Peyer's patch (tissue), 4 donors: Measurements from ENCODE around the gene MRPL41. TPM values are rescaled to one million over a fixed set of nuclear protein-coding genes. Genes with fewer than 3 reads are reported as not detected.

Source experiments
- DNase-seq, 3 donors: peaks; one replicate each; pipeline ENCODE4 v3.0.0-alpha.2; 2017 to 2019
- H3K27ac ChIP-seq, 4 donors: fragments of 200-600 bp; sonication (generic); one replicate each; pipeline ENCODE4 v1.5.1; 2016 to 2019
- H3K27me3 ChIP-seq, 2 donors: fragments of 200-600 bp; sonication (generic); one replicate each; pipeline ENCODE4 v1.5.1; 2019
- H3K36me3 ChIP-seq, 3 donors: fragments of 200-600 bp; sonication (generic); one replicate each; pipeline ENCODE4 v1.5.1; 2016 to 2019
- H3K4me1 ChIP-seq, 4 donors: fragments of 200-600 bp; sonication (generic); one replicate each; pipeline ENCODE4 v1.5.1; 2016 to 2019
- H3K4me3 ChIP-seq, 4 donors: fragments of 200-600 bp; sonication (generic); 1 replicate in 3 of 4; 2 replicates in 1 of 4; pipeline ENCODE4 v1.5.1; 2016 to 2019; ENCODE audit warnings: mild to moderate bottlenecking in 1 of 4
- H3K9me3 ChIP-seq, 4 donors: fragments of 200-600 bp; sonication (generic); one replicate each; pipeline ENCODE4 v1.5.1; 2016 to 2019; ENCODE audit warnings: mild to moderate bottlenecking in 1 of 4
- POLR2A ChIP-seq, 2 donors: fragments of 450-650 bp; IDR thresholded peaks; one replicate each; pipeline ENCODE4 v1.5.1; 2017; ENCODE audit warnings: antibody characterized with exemption in 2 of 2, mild to moderate bottlenecking in 2 of 2, moderate library complexity in 2 of 2
- total RNA-seq, 4 donors: library from RNA; depleted of rRNA; stranded (reverse); fragments of >200 nt; gene quantifications; one replicate each; pipeline ENCODE4 v1.1.0, GENCODE V29; 2016
- TF ChIP-seq, protein P1 (sequence below), 6 experiments: fragments of 450-650 bp in 4 of 6; fragments of 200-600 bp in 2 of 6; sonication (generic) in 1 of 6; IDR thresholded peaks; one replicate each; pipeline ENCODE4 v1.5.1; 2017 to 2019; ENCODE audit warnings: antibody characterized with exemption in 6 of 6, mild to moderate bottlenecking in 3 of 6, moderate library complexity in 1 of 6

The MRPL41 gene
- total RNA-seq, 4 donors from 2014 or later, result 55.3 to 89.5 (median 84.8) TPM

GRCh38 chr9:137582286-137582860, 30.7 kb downstream of the MRPL41 start:
- Histone ChIP-seq H3K4me3 (no peak overlapping the region), H3K27me3 (no peaks in the 10 kb centered on the region), H3K27ac (no peak overlapping the region), H3K9me3 (no peaks in the 10 kb centered on the region), H3K36me3 (peaks cover 0 to 31% (median 0%) of the 10 kb centered on the region in 3 donors), H3K4me1 (peaks cover 0 to 11% (median 6%) of the 10 kb centered on the region in 4 donors)
- TF ChIP-seq, protein P1, sequence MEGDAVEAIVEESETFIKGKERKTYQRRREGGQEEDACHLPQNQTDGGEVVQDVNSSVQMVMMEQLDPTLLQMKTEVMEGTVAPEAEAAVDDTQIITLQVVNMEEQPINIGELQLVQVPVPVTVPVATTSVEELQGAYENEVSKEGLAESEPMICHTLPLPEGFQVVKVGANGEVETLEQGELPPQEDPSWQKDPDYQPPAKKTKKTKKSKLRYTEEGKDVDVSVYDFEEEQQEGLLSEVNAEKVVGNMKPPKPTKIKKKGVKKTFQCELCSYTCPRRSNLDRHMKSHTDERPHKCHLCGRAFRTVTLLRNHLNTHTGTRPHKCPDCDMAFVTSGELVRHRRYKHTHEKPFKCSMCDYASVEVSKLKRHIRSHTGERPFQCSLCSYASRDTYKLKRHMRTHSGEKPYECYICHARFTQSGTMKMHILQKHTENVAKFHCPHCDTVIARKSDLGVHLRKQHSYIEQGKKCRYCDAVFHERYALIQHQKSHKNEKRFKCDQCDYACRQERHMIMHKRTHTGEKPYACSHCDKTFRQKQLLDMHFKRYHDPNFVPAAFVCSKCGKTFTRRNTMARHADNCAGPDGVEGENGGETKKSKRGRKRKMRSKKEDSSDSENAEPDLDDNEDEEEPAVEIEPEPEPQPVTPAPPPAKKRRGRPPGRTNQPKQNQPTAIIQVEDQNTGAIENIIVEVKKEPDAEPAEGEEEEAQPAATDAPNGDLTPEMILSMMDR (IDR thresholded peaks at IDR 0.05), result peak in 3 of 6 experiments; percentile 36 to 43 (median 37)
- no peak for TF ChIP-seq POLR2A (IDR thresholded peaks at IDR 0.05)
- DNase-seq, result no peak

GRCh38 chr9:137583347-137583746, 31.7 kb downstream of the MRPL41 start:
- Histone ChIP-seq H3K27me3 (no peaks in the 10 kb centered on the region), H3K9me3 (no peaks in the 10 kb centered on the region), H3K4me3 (no peak overlapping the region), H3K27ac (no peak overlapping the region), H3K4me1 (peaks cover 0 to 5% (median 2%) of the 10 kb centered on the region in 4 donors), H3K36me3 (peaks cover 0 to 41% (median 0%) of the 10 kb centered on the region in 3 donors)
- no peak for DNase-seq
- no peak for TF ChIP-seq POLR2A (IDR thresholded peaks at IDR 0.05)
- TF ChIP-seq, protein P1 (IDR thresholded peaks at IDR 0.05), result no peak

- Histone ChIP-seq H3K4me1 (peaks cover 0 to 6% (median 4%) of the 10 kb centered on the region in 4 donors), H3K9me3 (no peaks in the 10 kb centered on the region), H3K27ac (no peak overlapping the region), H3K27me3 (no peaks in the 10 kb centered on the region), H3K36me3 (peaks cover 0 to 42% (median 0%) of the 10 kb centered on the region in 3 donors), H3K4me3 (no peak overlapping the region)
- TF ChIP-seq, protein P1 (IDR thresholded peaks at IDR 0.05), result no peak
- TF ChIP-seq POLR2A (IDR thresholded peaks at IDR 0.05), result no peak
- DNase-seq, result no peak
Observed at GRCh38 chr9:137583957-137584356, 32.3 kb downstream of the MRPL41 start.

DNA sequence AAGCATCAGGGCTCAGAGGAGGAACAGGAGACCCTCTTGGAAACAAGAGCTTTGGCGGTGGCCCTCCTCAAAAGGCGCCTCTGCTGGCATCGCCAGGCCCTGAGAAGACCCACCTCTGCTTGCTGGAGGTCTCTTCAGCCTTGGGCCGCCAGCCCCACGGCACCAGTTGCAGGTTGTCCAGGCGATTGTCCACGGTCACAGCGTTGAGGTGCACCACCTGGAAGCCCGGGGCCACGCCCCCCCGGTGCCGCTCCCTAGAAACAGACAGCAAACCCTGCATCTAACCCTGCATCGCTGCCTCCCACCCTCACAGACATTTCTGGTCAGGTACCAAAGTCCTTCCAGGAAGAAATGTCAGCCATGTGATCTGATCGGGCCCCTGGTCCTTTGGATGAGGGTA, 35.2 kb downstream of the MRPL41 start:
- Histone ChIP-seq H3K27ac (no peak overlapping the region), H3K4me1 (peaks cover 0 to 19% (median 11%) of the 10 kb centered on the region in 4 donors), H3K9me3 (no peaks in the 10 kb centered on the region), H3K27me3 (no peaks in the 10 kb centered on the region), H3K36me3 (peaks cover 0 to 39% (median 0%) of the 10 kb centered on the region in 3 donors), H3K4me3 (no peak overlapping the region)
- no peak for DNase-seq
- no peak for TF ChIP-seq POLR2A (IDR thresholded peaks at IDR 0.05)
- TF ChIP-seq, protein P1 (IDR thresholded peaks at IDR 0.05), result no peak

GRCh38 chr9:137588311-137588710, 36.6 kb downstream of the MRPL41 start:
- H3K27ac ChIP-seq, result no peak overlapping the region
- no peaks in the 10 kb centered on the region for H3K9me3 ChIP-seq
- peaks cover 0 to 27% (median 0%) of the 10 kb centered on the region in 3 donors for H3K36me3 ChIP-seq
- no peaks in the 10 kb centered on the region for H3K27me3 ChIP-seq
- H3K4me1 ChIP-seq, result peaks cover 0 to 19% (median 11%) of the 10 kb centered on the region in 4 donors
- H3K4me3 ChIP-seq, result no peak overlapping the region
- DNase-seq, result no peak
- no peak for TF ChIP-seq POLR2A (IDR thresholded peaks at IDR 0.05)
- TF ChIP-seq, protein P1 (IDR thresholded peaks at IDR 0.05), result no peak
